OCI-LY1 (cell line): ENCODE data around the gene DNMT1.

ENCODE experiments used
- EZH2 ChIP-seq: fragments of 200-600 bp; sonication (generic), shearing (Covaris generic); IDR thresholded peaks from 2 replicates; pipeline ENCODE4 v1.8.0; 2017; ENCODE audit warnings: borderline replicate concordance, mixed run types, mild to moderate bottlenecking, antibody characterized with exemption, low read length, moderate library complexity, mixed read lengths
- TF ChIP-seq, protein P1 (sequence below): fragments of 200-600 bp; sonication (generic), shearing (Covaris generic); IDR thresholded peaks from 2 replicates; pipeline ENCODE4 v1.5.1; 2017; ENCODE audit warnings: mild to moderate bottlenecking, antibody characterized with exemption, low read length, moderate library complexity, mixed read lengths

DNA sequence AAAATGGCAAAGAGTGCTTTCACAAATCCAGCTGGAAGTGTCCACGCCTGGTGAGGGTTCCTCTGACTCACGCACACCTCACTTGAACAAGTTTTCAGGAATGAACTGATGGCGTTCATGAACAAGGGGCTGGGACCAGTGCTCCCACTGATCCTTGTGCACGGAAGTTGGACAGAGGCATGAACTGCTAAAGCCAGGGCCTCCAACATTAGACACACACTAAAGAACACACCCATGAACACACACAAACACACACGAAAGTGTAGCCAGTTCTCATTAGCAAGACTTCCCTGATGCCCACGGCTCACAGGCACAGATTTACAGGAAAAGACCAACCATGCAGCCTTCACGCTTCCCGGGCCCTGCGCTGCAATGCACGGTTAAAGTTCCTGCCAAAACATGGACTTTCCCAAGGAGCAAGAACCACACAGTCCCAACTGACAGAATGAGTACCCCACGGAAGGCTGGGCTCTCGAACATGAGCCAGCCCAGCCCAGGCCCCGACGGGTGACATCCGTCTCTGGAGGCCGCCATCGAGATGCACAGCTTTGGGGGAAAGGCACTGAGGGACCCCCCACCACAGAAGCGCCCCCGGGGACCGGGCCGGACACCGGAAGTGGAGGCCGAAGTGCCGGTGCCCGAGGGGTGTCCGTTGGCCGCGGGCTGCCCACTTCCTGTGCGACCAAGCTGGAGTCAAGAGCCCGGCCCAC is 808 bp downstream of the DNMT1 start:
- TF ChIP-seq, protein P1, sequence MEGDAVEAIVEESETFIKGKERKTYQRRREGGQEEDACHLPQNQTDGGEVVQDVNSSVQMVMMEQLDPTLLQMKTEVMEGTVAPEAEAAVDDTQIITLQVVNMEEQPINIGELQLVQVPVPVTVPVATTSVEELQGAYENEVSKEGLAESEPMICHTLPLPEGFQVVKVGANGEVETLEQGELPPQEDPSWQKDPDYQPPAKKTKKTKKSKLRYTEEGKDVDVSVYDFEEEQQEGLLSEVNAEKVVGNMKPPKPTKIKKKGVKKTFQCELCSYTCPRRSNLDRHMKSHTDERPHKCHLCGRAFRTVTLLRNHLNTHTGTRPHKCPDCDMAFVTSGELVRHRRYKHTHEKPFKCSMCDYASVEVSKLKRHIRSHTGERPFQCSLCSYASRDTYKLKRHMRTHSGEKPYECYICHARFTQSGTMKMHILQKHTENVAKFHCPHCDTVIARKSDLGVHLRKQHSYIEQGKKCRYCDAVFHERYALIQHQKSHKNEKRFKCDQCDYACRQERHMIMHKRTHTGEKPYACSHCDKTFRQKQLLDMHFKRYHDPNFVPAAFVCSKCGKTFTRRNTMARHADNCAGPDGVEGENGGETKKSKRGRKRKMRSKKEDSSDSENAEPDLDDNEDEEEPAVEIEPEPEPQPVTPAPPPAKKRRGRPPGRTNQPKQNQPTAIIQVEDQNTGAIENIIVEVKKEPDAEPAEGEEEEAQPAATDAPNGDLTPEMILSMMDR, result no peak
- TF ChIP-seq EZH2, result no peak
